ENCODE results near the gene ERCC5.

- no peak for TF ChIP-seq CTCF (IDR thresholded peaks at IDR 0.05 in 8 of 11, conservative IDR thresholded peaks at IDR 0.05 in 3 of 11)
- TF ChIP-seq POLR2A (IDR thresholded peaks at IDR 0.05), result no peak
- no peak for TF ChIP-seq POLR2AphosphoS5 (IDR thresholded peaks at IDR 0.05)
Observed at GRCh38 chr13:102807699-102808098, 38.1 kb upstream of the ERCC5 start.

All from spleen (tissue), 7 donors.